Esophagus squamous epithelium (tissue), 5 donors: ENCODE measurements around the gene MYO1B. TPM values are rescaled to one million over a fixed set of nuclear protein-coding genes. Genes with fewer than 3 reads are reported as not detected.

ENCODE experiments used
- DNase-seq: peaks from one replicate; lab custom pipeline; 2025; lab: John Stamatoyannopoulos, UW
- H3K27ac ChIP-seq, 4 donors: fragments of 200-600 bp; sonication (generic); one replicate each; pipeline ENCODE4 v1.5.1; 2016 to 2019; ENCODE audit warnings: mild to moderate bottlenecking in 1 of 4
- H3K27me3 ChIP-seq, 4 donors: fragments of 200-600 bp; sonication (generic); 1 replicate in 3 of 4; 2 replicates in 1 of 4; pipeline versions ENCODE4 v1.5.1 to v1.6.0; 2017 to 2021; ENCODE audit warnings: antibody characterized with exemption in 1 of 4
- H3K36me3 ChIP-seq, 3 donors: fragments of 200-600 bp; sonication (generic); one replicate each; pipeline ENCODE4 v1.5.1; 2016 to 2019
- H3K4me1 ChIP-seq, 3 donors: fragments of 200-600 bp; sonication (generic); one replicate each; pipeline ENCODE4 v1.5.1; 2017 to 2019
- H3K4me3 ChIP-seq, 4 donors: fragments of 200-600 bp; sonication (generic); 1 replicate in 3 of 4; 2 replicates in 1 of 4; pipeline ENCODE4 v1.5.1; 2016 to 2019; ENCODE audit warnings: mild to moderate bottlenecking in 2 of 4, moderate library complexity in 1 of 4
- H3K9me3 ChIP-seq, 3 donors: fragments of 200-600 bp; sonication (generic); one replicate each; pipeline ENCODE4 v1.5.1; 2016 to 2019
- CTCF ChIP-seq, 6 experiments: fragments of 450-650 bp in 4 of 6; fragments of 200-600 bp in 2 of 6; sonication (generic) in 2 of 6; IDR thresholded peaks; one replicate each; pipeline ENCODE4 v1.5.1; 2016 to 2019; ENCODE audit warnings: antibody characterized with exemption in 6 of 6, mild to moderate bottlenecking in 4 of 6, moderate library complexity in 4 of 6
- POLR2A ChIP-seq, 4 donors: fragments of 450-650 bp; IDR thresholded peaks; one replicate each; pipeline ENCODE4 v1.6.1; 2017; ENCODE audit warnings: antibody characterized with exemption in 4 of 4, mild to moderate bottlenecking in 4 of 4, moderate library complexity in 3 of 4
- WGBS, 2 donors: methylation state at CpG; one replicate each; pipeline ENCODE4 v1.1.5; 2018; 5-methylcytosine and 5-hydroxymethylcytosine counted together
- intact Hi-C: fragments of 100-400 bp; cut with DNase I; formaldehyde crosslinking; loops from one replicate; pipeline ENCODE4 v1.15.0; 2022
- total RNA-seq, 4 donors: library from RNA; depleted of rRNA; stranded (reverse); fragments of >200 nt; gene quantifications; one replicate each; pipeline ENCODE4 v1.1.0, GENCODE V29; 2016
- donor health status: DM: yes; HTN: yes; CAD: no.

MYO1B gene
- total RNA-seq, 4 donors from 2014 or later: 24.6 to 152 (median 37.5) TPM

GRCh38 chr2:191321861-191322662, 76.9 kb downstream of the MYO1B start:
- Histone ChIP-seq H3K27ac (peak overlapping the region in 1 of 4 donors; percentile 22), H3K4me1 (peaks cover 0 to 27% (median 22%) of the 10 kb centered on the region in 3 donors), H3K4me3 (no peak overlapping the region), H3K9me3 (no peaks in the 10 kb centered on the region), H3K27me3 (no peaks in the 10 kb centered on the region), H3K36me3 (no peaks in the 10 kb centered on the region)
- intact Hi-C loops: no loop called here
- TF ChIP-seq CTCF (IDR thresholded peaks at IDR 0.05): no peak
- TF ChIP-seq POLR2A (IDR thresholded peaks at IDR 0.05): no peak
- WGBS, 2 donors: 49 to 59% methylated on average over 4 of the region's 4 CpGs
- no peak for DNase-seq

- no peak for DNase-seq
- intact Hi-C loops: no loop called here
- 73 to 82% methylated on average over 2 of the region's 2 CpGs for WGBS, 2 donors
These were observed 77.8 kb downstream of the MYO1B start for GRCh38 chr2:191322828-191323506.

GRCh38 chr2:191325651-191326365, 80.6 kb downstream of the MYO1B start:
- TF ChIP-seq CTCF (IDR thresholded peaks at IDR 0.05): no peak
- no peak for TF ChIP-seq POLR2A (IDR thresholded peaks at IDR 0.05)
- 85 to 91% methylated on average over 9 of the region's 9 CpGs for WGBS, 2 donors

More at GRCh38 chr2:191322828-191323506, 77.8 kb downstream of the MYO1B start:
- Histone ChIP-seq H3K4me1 (peaks cover 0 to 25% (median 20%) of the 10 kb centered on the region in 3 donors), H3K27me3 (no peaks in the 10 kb centered on the region), H3K36me3 (no peaks in the 10 kb centered on the region), H3K4me3 (no peak overlapping the region), H3K27ac (no peak overlapping the region), H3K9me3 (no peaks in the 10 kb centered on the region)
- no peak for TF ChIP-seq CTCF (IDR thresholded peaks at IDR 0.05)
- TF ChIP-seq POLR2A (IDR thresholded peaks at IDR 0.05): no peak

GRCh38 chr2:191327484-191327883, 82.3 kb downstream of the MYO1B start:
- WGBS, 2 donors: 43 to 48% methylated on average over 1 of the region's 1 CpG
- intact Hi-C loops: no loop called here
- Histone ChIP-seq H3K27me3 (no peaks in the 10 kb centered on the region), H3K9me3 (no peaks in the 10 kb centered on the region), H3K36me3 (peaks cover 0 to 7% (median 0%) of the 10 kb centered on the region in 3 donors), H3K4me3 (no peak overlapping the region), H3K27ac (no peak overlapping the region), H3K4me1 (no peaks in the 10 kb centered on the region)
- TF ChIP-seq CTCF (IDR thresholded peaks at IDR 0.05) (no peak), POLR2A (IDR thresholded peaks at IDR 0.05) (no peak)
- DNase-seq: no peak

More at GRCh38 chr2:191325651-191326365, 80.6 kb downstream of the MYO1B start:
- peaks cover 0 to 1% (median 0%) of the 10 kb centered on the region in 3 donors for H3K36me3 ChIP-seq
- no peak for DNase-seq
- H3K4me1 ChIP-seq: peaks cover 0 to 9% (median 6%) of the 10 kb centered on the region in 3 donors
- H3K9me3 ChIP-seq: no peaks in the 10 kb centered on the region
- intact Hi-C loops: no loop called here
- H3K4me3 ChIP-seq: no peak overlapping the region
- H3K27me3 ChIP-seq: no peaks in the 10 kb centered on the region
- no peak overlapping the region for H3K27ac ChIP-seq
